Osteocyte (in vitro differentiated cells): ENCODE measurements around the gene LINC01488. TPM values are rescaled to one million over a fixed set of nuclear protein-coding genes. Genes with fewer than 3 reads are reported as not detected.

Experiments
- DNase-seq: peaks from one replicate; pipeline ENCODE4 v3.0.0; 2021; ENCODE audit warnings: mixed read lengths; ENCODE audit not compliant: unreplicated experiment; ENCODE audit errors: extremely low spot score
- H3K27ac Mint-ChIP-seq: one replicate; pipeline ENCODE4 v1.8.0; 2021; ENCODE audit warnings: mild to moderate bottlenecking, mixed read lengths; ENCODE audit not compliant: unreplicated experiment
- H3K27me3 Mint-ChIP-seq: one replicate; pipeline ENCODE4 v1.8.0; 2021; ENCODE audit warnings: mixed read lengths; ENCODE audit not compliant: unreplicated experiment
- H3K36me3 Mint-ChIP-seq: one replicate; pipeline ENCODE4 v1.8.0; 2021; ENCODE audit warnings: mixed read lengths; ENCODE audit not compliant: unreplicated experiment
- H3K4me1 Mint-ChIP-seq: one replicate; pipeline ENCODE4 v1.8.0; 2021; ENCODE audit warnings: mixed read lengths; ENCODE audit not compliant: unreplicated experiment
- H3K4me3 Mint-ChIP-seq: one replicate; pipeline ENCODE4 v1.8.0; 2021; ENCODE audit warnings: mild to moderate bottlenecking, moderate library complexity, mixed read lengths; ENCODE audit not compliant: unreplicated experiment
- H3K9me3 Mint-ChIP-seq: one replicate; pipeline ENCODE4 v1.8.0; 2021; ENCODE audit warnings: mixed read lengths; ENCODE audit not compliant: unreplicated experiment
- CTCF ChIP-seq: fragments of 200-600 bp; sonication (generic); IDR thresholded peaks from 2 replicates; pipeline ENCODE4 v1.5.0; 2021; ENCODE audit warnings: antibody characterized with exemption, mild to moderate bottlenecking, moderate library complexity
- total RNA-seq: library from RNA; stranded (reverse); gene quantifications from 2 replicates; pipeline ENCODE4 v1.2.1, GENCODE V29; 2021

Gene LINC01488
- total RNA-seq, 1 donor from 2014 or later, result not detected

- H3K27me3 Mint-ChIP-seq, result no peaks in the 10 kb centered on the region
- H3K4me3 Mint-ChIP-seq, result no peak overlapping the region
- H3K4me1 Mint-ChIP-seq, result no peaks in the 10 kb centered on the region
- DNase-seq, result no peak
- no peak for TF ChIP-seq CTCF
- H3K36me3 Mint-ChIP-seq, result no peaks in the 10 kb centered on the region
- H3K27ac Mint-ChIP-seq, result no peak overlapping the region
- no peaks in the 10 kb centered on the region for H3K9me3 Mint-ChIP-seq
These were observed 5.4 kb downstream of the LINC01488 start for GRCh38 chr11:69486773-69487291.

GRCh38 chr11:69487391-69487790, 5.9 kb downstream of the LINC01488 start:
- DNase-seq, result no peak
- Mint-ChIP-seq H3K4me1 (no peaks in the 10 kb centered on the region), H3K27me3 (no peaks in the 10 kb centered on the region), H3K36me3 (no peaks in the 10 kb centered on the region), H3K27ac (no peak overlapping the region), H3K4me3 (no peak overlapping the region), H3K9me3 (no peaks in the 10 kb centered on the region)
- TF ChIP-seq CTCF, result no peak

GRCh38 chr11:69487849-69488542, 6.5 kb downstream of the LINC01488 start:
- H3K4me1 Mint-ChIP-seq, result no peaks in the 10 kb centered on the region
- H3K27me3 Mint-ChIP-seq, result no peaks in the 10 kb centered on the region
- H3K27ac Mint-ChIP-seq, result no peak overlapping the region
- no peak for TF ChIP-seq CTCF
- H3K4me3 Mint-ChIP-seq, result no peak overlapping the region
- DNase-seq, result no peak
- H3K36me3 Mint-ChIP-seq, result no peaks in the 10 kb centered on the region
- no peaks in the 10 kb centered on the region for H3K9me3 Mint-ChIP-seq

GRCh38 chr11:69488543-69488940, 7.1 kb downstream of the LINC01488 start:
- no peaks in the 10 kb centered on the region for H3K36me3 Mint-ChIP-seq
- DNase-seq, result no peak
- peaks cover 1% of the 10 kb centered on the region for H3K27me3 Mint-ChIP-seq
- no peaks in the 10 kb centered on the region for H3K9me3 Mint-ChIP-seq
- no peak for TF ChIP-seq CTCF
- no peak overlapping the region for H3K4me3 Mint-ChIP-seq
- no peak overlapping the region for H3K27ac Mint-ChIP-seq
- H3K4me1 Mint-ChIP-seq, result no peaks in the 10 kb centered on the region

- peaks cover 4% of the 10 kb centered on the region for H3K27me3 Mint-ChIP-seq
- TF ChIP-seq CTCF, result no peak
- H3K4me3 Mint-ChIP-seq, result no peak overlapping the region
- H3K9me3 Mint-ChIP-seq, result no peaks in the 10 kb centered on the region
- no peak for DNase-seq
- H3K27ac Mint-ChIP-seq, result no peak overlapping the region
- no peaks in the 10 kb centered on the region for H3K4me1 Mint-ChIP-seq
- H3K36me3 Mint-ChIP-seq, result no peaks in the 10 kb centered on the region
These were observed 7.7 kb downstream of the LINC01488 start for GRCh38 chr11:69489031-69489745.
